Trophoblast cell (in vitro differentiated cells and primary cell): ENCODE data around the gene RPS19.

Source experiments
- DNase-seq, 2 donors: peaks; one replicate each; pipeline ENCODE4 v3.0.0-alpha.2; 2016
- H2AFZ ChIP-seq: 2 replicates; pipeline ENCODE4 v1.6.1; 2013; ENCODE audit warnings: low read length, moderate library complexity, mild to moderate bottlenecking; ENCODE audit not compliant: insufficient read depth, poor library complexity
- H2AK5ac ChIP-seq: 2 replicates; pipeline ENCODE4 v1.6.1; 2013; ENCODE audit warnings: mild to moderate bottlenecking, low read length
- H2BK120ac ChIP-seq: 2 replicates; pipeline ENCODE4 v1.6.1; 2013; ENCODE audit warnings: low read length, mild to moderate bottlenecking, moderate library complexity; ENCODE audit not compliant: insufficient read depth, poor library complexity
- H2BK12ac ChIP-seq: 2 replicates; pipeline ENCODE4 v1.6.1; 2013; ENCODE audit warnings: mild to moderate bottlenecking, low read length, moderate library complexity
- H2BK5ac ChIP-seq: 2 replicates; pipeline ENCODE4 v1.6.1; 2013; ENCODE audit warnings: low read length, low read depth, moderate library complexity, mild to moderate bottlenecking; ENCODE audit not compliant: poor library complexity
- H3K14ac ChIP-seq: 2 replicates; pipeline ENCODE4 v1.6.1; 2013; ENCODE audit warnings: mild to moderate bottlenecking, low read length
- H3K18ac ChIP-seq: 2 replicates; pipeline ENCODE4 v1.6.1; 2013; ENCODE audit warnings: mild to moderate bottlenecking, low read length
- H3K23ac ChIP-seq: 2 replicates; pipeline ENCODE4 v1.6.1; 2013; ENCODE audit warnings: low read length
- H3K27ac ChIP-seq: 2 replicates; pipeline ENCODE4 v1.5.1; 2013; ENCODE audit warnings: low read depth, mild to moderate bottlenecking, inconsistent platforms, low read length, moderate library complexity
- H3K27me3 ChIP-seq: 2 replicates; pipeline ENCODE4 v1.6.1; 2013; ENCODE audit warnings: inconsistent platforms, mild to moderate bottlenecking, low read length, moderate library complexity; ENCODE audit not compliant: insufficient read depth
- H3K36me3 ChIP-seq, 2 experiments: 1 replicate in 1 of 2; 2 replicates in 1 of 2; pipeline ENCODE4 v1.6.1; 2013; ENCODE audit warnings: low read length in 2 of 2, mild to moderate bottlenecking in 2 of 2, moderate library complexity in 1 of 2; ENCODE audit not compliant: insufficient read depth in 2 of 2, control insufficient read depth in 1 of 2
- H3K4ac ChIP-seq: 2 replicates; pipeline ENCODE4 v1.6.1; 2013; ENCODE audit warnings: low read depth, mild to moderate bottlenecking, low read length, moderate library complexity
- H3K4me1 ChIP-seq, 2 experiments: 1 replicate in 1 of 2; 2 replicates in 1 of 2; pipeline ENCODE4 v1.6.1; 2013; ENCODE audit warnings: low read length in 2 of 2, mild to moderate bottlenecking in 2 of 2, moderate library complexity in 1 of 2; ENCODE audit not compliant: insufficient read depth in 2 of 2, control insufficient read depth in 1 of 2
- H3K4me2 ChIP-seq: 2 replicates; pipeline ENCODE4 v1.6.1; 2013; ENCODE audit warnings: inconsistent platforms, mild to moderate bottlenecking, low read length, moderate library complexity
- H3K4me3 ChIP-seq: 2 replicates; pipeline ENCODE4 v1.5.1; 2013; ENCODE audit warnings: mild to moderate bottlenecking, low read depth, low read length, inconsistent platforms
- H3K79me1 ChIP-seq: one replicate; pipeline ENCODE4 v1.6.1; 2013; ENCODE audit warnings: low read length
- H3K79me2 ChIP-seq: 2 replicates; pipeline ENCODE4 v1.6.1; 2013; ENCODE audit warnings: low read length, mild to moderate bottlenecking; ENCODE audit not compliant: control insufficient read depth, insufficient read depth, poor library complexity
- H3K9ac ChIP-seq: 2 replicates; pipeline ENCODE4 v1.6.1; 2013; ENCODE audit warnings: mild to moderate bottlenecking, low read length
- H3K9me3 ChIP-seq: 2 replicates; pipeline ENCODE4 v1.6.1; 2013; ENCODE audit warnings: low read depth, mild to moderate bottlenecking, control low read depth, inconsistent platforms, low read length; ENCODE audit not compliant: insufficient read depth
- H4K12ac ChIP-seq: 2 replicates; pipeline ENCODE4 v1.6.1; 2013; ENCODE audit warnings: low read depth, mild to moderate bottlenecking, low read length, moderate library complexity
- H4K8ac ChIP-seq: 2 replicates; pipeline ENCODE4 v1.6.1; 2013; ENCODE audit warnings: low read depth, mild to moderate bottlenecking, low read length, moderate library complexity
- H4K91ac ChIP-seq: one replicate; pipeline ENCODE4 v1.6.1; 2013; ENCODE audit warnings: low read depth, mild to moderate bottlenecking, low read length, moderate library complexity
- WGBS: extraction: QIAGEN DNeasy Blood & Tissue Kit; methylation state at CpG from one replicate; pipeline ENCODE4 v1.1.7; 2013; ENCODE audit warnings: missing lambda C conversion rate; ENCODE audit not compliant: insufficient read length, insufficient coverage; ENCODE audit errors: extremely low coverage; 5-methylcytosine and 5-hydroxymethylcytosine counted together

Gene RPS19

GRCh38 chr19:41889896-41890295 is 29.8 kb downstream of the RPS19 start:
- H2BK5ac ChIP-seq, result no peak overlapping the region
- no peak overlapping the region for H3K4ac ChIP-seq
- H3K79me2 ChIP-seq, result no peaks in the 10 kb centered on the region
- H3K18ac ChIP-seq, result no peak overlapping the region
- H3K79me1 ChIP-seq, result peaks cover 3% of the 10 kb centered on the region
- no peak overlapping the region for H2BK12ac ChIP-seq
- H3K4me2 ChIP-seq, result no peak overlapping the region
- no peak overlapping the region for H2AFZ ChIP-seq
- H4K91ac ChIP-seq, result no peak overlapping the region
- H3K4me1 ChIP-seq, result peaks cover 11 to 13% of the 10 kb centered on the region in 2 experiments
- H3K4me3 ChIP-seq, result no peak overlapping the region
- no peak for DNase-seq
- H4K12ac ChIP-seq, result no peak overlapping the region
- no peak overlapping the region for H3K14ac ChIP-seq
- no peaks in the 10 kb centered on the region for H3K9me3 ChIP-seq
- no peak overlapping the region for H3K23ac ChIP-seq
- H4K8ac ChIP-seq, result no peak overlapping the region
- H2BK120ac ChIP-seq, result no peak overlapping the region
- H3K27me3 ChIP-seq, result no peaks in the 10 kb centered on the region
- H3K9ac ChIP-seq, result no peak overlapping the region
- no peak overlapping the region for H2AK5ac ChIP-seq
- no CpG with 5 or more reads among the region's 8 CpGs for WGBS
- H3K36me3 ChIP-seq, result peaks cover 39 to 40% of the 10 kb centered on the region in 2 experiments
- no peak overlapping the region for H3K27ac ChIP-seq

- H2BK5ac ChIP-seq, result no peak overlapping the region
- H4K8ac ChIP-seq, result no peak overlapping the region
- H4K12ac ChIP-seq, result no peak overlapping the region
- no peak overlapping the region for H3K14ac ChIP-seq
- H4K91ac ChIP-seq, result no peak overlapping the region
- H3K9ac ChIP-seq, result no peak overlapping the region
- no peak overlapping the region for H3K4ac ChIP-seq
- H3K4me3 ChIP-seq, result no peak overlapping the region
- H3K27me3 ChIP-seq, result no peaks in the 10 kb centered on the region
- H3K79me2 ChIP-seq, result no peaks in the 10 kb centered on the region
- H2AK5ac ChIP-seq, result no peak overlapping the region
- no peak overlapping the region for H3K27ac ChIP-seq
- no peak overlapping the region for H2BK12ac ChIP-seq
- H3K23ac ChIP-seq, result no peak overlapping the region
- no peaks in the 10 kb centered on the region for H3K9me3 ChIP-seq
- no CpG with 5 or more reads among the region's 4 CpGs for WGBS
- H2BK120ac ChIP-seq, result no peak overlapping the region
- DNase-seq, result no peak
- no peak overlapping the region for H3K18ac ChIP-seq
- H3K79me1 ChIP-seq, result peaks cover 3% of the 10 kb centered on the region
- H3K4me1 ChIP-seq, result peaks cover 9 to 12% of the 10 kb centered on the region in 2 experiments
- H2AFZ ChIP-seq, result no peak overlapping the region
- no peak overlapping the region for H3K4me2 ChIP-seq
- peaks cover 50% of the 10 kb centered on the region in 2 experiments for H3K36me3 ChIP-seq
These were observed 30.9 kb downstream of the RPS19 start for GRCh38 chr19:41890936-41891335.

GRCh38 chr19:41892173-41892902 is 32.3 kb downstream of the RPS19 start:
- Histone ChIP-seq H3K23ac (no peak overlapping the region), H3K4me1 (peaks cover 4 to 7% of the 10 kb centered on the region in 2 experiments)
- no CpG with 5 or more reads among the region's 34 CpGs for WGBS

GRCh38 chr19:41893899-41894298 is 33.8 kb downstream of the RPS19 start:
- H2AK5ac ChIP-seq, result no peak overlapping the region
- no peak overlapping the region for H3K4me2 ChIP-seq
- H3K27me3 ChIP-seq, result no peaks in the 10 kb centered on the region
- no peak overlapping the region for H4K91ac ChIP-seq
- H4K12ac ChIP-seq, result no peak overlapping the region
- no peak for DNase-seq
- no peak overlapping the region for H3K9ac ChIP-seq
- H4K8ac ChIP-seq, result no peak overlapping the region
- no peak overlapping the region for H3K4me3 ChIP-seq
- H3K14ac ChIP-seq, result no peak overlapping the region
- H3K4ac ChIP-seq, result no peak overlapping the region
- H3K27ac ChIP-seq, result no peak overlapping the region
- H3K4me1 ChIP-seq, result no peaks in the 10 kb centered on the region
- no CpG with 5 or more reads among the region's 6 CpGs for WGBS
- H2BK5ac ChIP-seq, result no peak overlapping the region
- no peak overlapping the region for H2AFZ ChIP-seq
- H2BK120ac ChIP-seq, result no peak overlapping the region
- no peak overlapping the region for H2BK12ac ChIP-seq
- no peaks in the 10 kb centered on the region for H3K79me1 ChIP-seq
- H3K9me3 ChIP-seq, result no peaks in the 10 kb centered on the region
- H3K23ac ChIP-seq, result no peak overlapping the region
- no peak overlapping the region for H3K18ac ChIP-seq
- H3K79me2 ChIP-seq, result no peaks in the 10 kb centered on the region
- peaks cover 64 to 66% of the 10 kb centered on the region in 2 experiments for H3K36me3 ChIP-seq

More at GRCh38 chr19:41892173-41892902, 32.3 kb downstream of the RPS19 start:
- Histone ChIP-seq H2AFZ (no peak overlapping the region), H2BK12ac (no peak overlapping the region), H3K36me3 (peaks cover 58% of the 10 kb centered on the region in 2 experiments), H3K27ac (no peak overlapping the region), H3K79me2 (no peaks in the 10 kb centered on the region), H4K91ac (no peak overlapping the region), H4K12ac (no peak overlapping the region), H3K14ac (no peak overlapping the region), H3K79me1 (peaks cover 3% of the 10 kb centered on the region), H3K9ac (no peak overlapping the region), H3K18ac (no peak overlapping the region), H3K9me3 (no peaks in the 10 kb centered on the region), H3K4me2 (no peak overlapping the region), H3K27me3 (no peaks in the 10 kb centered on the region), H4K8ac (no peak overlapping the region), H3K4me3 (no peak overlapping the region), H3K4ac (no peak overlapping the region), H2AK5ac (no peak overlapping the region), H2BK120ac (no peak overlapping the region), H2BK5ac (no peak overlapping the region)
- DNase-seq, result no peak
